Activated T-cell treated with anti-CD3 and anti-CD28 coated beads, Interleukin-2, amount 50 U/mL, for 48 hours (primary cell): Measurements from ENCODE around the gene ZDHHC11.
"Not testable (repeated sequence)": the region's sequence is repeated elsewhere in the genome, so short reads cannot be mapped to it uniquely, and the experiment has no call there.

Experiments used
- DNase-seq, 2 experiments: peaks; one replicate each; pipeline ENCODE4 v3.0.0-alpha.2; 2020

ZDHHC11 gene

DNA sequence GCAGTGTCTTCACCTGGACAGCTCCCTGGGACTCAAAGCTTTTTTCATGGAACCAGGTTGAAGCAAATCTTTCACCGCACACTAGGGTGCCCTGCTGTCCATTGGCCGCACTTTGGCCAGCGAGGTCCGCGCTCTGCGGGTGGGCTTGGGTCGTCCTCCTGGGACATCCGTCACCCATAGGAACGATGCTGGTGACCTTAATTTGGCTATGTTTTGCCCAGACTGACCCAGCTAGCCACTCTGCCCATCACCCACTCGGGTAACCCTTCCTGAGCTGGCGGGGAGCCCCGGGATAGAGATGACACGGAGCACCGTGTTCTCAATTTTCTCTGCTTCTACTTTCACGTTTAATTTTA is 92.1 kb downstream of the ZDHHC11 start:
- no peak for DNase-seq

DNA sequence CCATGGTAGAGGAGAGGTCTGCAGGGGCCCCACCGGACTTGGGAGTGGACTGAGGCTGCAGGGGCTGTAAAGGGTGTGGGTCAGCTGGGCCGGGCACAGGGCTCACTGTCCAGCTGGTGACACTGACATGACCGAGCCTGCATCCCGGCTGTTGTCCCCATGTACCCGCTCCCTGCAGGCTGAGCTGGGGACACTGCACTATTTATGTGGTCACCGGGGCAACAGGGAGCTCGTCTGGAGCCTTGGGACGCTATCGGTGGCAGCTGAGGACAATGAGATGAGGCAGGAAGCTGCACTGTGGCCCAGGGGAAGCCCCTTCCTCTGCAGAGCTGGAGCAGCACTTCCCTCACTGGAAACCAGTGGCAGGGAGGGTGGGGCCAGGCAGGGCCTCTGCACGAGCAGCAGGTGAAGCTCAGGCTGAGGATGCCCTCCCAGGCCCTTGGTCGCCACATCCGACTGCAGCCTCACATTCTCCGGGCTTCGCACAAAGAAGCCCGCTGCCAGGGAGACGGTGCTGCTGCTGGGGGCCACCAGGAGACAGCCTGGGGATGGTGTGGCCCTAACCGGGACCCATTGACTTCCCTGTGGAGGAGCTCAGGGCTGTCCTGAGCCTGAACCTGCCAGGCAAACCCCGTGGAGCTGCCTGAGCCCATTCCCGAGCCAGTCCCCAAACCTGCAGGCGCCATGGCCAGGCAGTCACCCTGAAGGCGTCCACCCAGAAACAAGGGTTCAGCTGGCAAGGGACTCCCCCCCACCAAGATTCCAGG is 92.7 kb downstream of the ZDHHC11 start:
- DNase-seq, result peak; percentile 24 to 31

GRCh38 chr5:757346-757930 is 93.3 kb downstream of the ZDHHC11 start:
- DNase-seq, result peak; percentile 19

DNA sequence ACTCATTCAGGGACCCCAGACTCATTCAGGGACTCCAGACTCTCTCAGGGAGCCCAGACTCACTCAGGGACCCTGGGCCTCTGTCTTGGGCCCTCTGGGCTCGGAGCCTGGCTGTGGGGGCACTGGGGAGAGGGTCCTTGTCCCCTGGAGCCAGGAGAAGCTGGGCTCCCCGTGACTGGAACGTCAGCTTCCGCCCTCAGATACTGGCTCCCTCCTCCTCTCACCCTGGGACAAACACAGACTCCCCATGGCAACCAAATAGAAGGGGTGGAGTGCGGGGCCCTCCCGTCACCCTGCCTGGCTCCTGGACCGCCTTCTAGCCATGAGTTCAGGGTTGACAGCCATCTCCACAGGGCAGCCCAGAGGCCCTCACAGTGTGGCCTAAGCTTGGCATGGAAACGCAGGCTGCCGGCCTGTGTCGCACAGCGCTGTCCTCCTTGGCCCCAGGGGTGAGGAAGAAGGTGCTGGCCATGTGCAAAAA is 93.9 kb downstream of the ZDHHC11 start:
- DNase-seq, result peak in 1 of 2 experiments; percentile 17

GRCh38 chr5:756171-756570 is 94.6 kb downstream of the ZDHHC11 start:
- peak; percentile 16 for DNase-seq

- DNase-seq, result peak; percentile 36 to 47
Observed at GRCh38 chr5:754143-754632, 96.6 kb downstream of the ZDHHC11 start.

DNA sequence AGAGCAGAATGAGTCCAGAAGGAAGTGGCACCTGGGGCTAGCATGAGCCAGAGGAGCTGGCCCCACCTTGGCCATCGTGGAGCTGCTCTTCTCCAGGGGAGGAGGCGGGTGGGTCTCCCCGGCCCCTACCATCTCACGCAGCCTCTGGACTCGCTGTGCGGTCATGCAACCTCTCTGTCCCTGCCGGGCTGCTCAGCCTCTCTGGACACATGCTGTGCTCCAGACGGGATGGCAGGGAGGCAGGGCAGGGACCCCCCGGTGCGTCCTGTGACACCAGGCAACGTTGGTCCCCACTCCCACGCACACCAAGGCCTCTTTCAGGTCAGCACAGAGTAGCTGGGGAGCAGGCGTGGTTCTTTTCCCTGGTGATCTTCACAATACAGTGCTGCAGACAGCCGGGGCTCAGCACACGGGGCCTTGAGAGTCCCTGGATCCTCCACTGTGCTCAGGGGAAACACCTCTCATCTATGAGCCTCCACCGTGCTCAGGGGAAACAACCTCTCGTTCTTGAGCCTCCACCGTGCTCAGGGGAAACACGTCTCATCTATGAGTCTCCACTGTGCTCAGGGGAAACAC is 97.1 kb downstream of the ZDHHC11 start:
- peak; percentile 11 to 13 for DNase-seq

GRCh38 chr5:752532-753115 is 98.2 kb downstream of the ZDHHC11 start:
- peak; percentile 4 to 13 for DNase-seq

- DNase-seq, result peak; percentile 6 to 8
Observed at GRCh38 chr5:751992-752391, 98.8 kb downstream of the ZDHHC11 start.

DNA sequence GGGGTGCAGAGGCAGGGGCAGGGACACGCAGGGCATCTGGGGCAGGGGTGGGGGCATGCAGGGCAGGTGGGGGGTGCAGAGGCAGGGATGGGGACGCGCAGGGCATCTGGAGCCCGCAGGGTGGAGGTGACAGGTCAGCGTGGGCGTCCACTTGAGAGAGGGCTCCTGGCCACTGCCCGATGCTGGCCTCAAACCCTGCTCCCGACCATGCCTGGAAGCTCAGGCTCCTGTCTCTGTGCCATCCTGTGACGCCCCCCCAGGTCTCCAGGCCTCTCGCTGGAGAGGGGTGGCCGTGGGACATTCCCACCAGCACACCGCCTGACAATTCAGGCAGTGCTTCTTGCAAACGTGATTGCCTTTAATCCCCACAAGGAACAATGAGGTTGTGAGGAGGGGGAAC is 99.3 kb downstream of the ZDHHC11 start:
- DNase-seq, result peak; percentile 5 to 7

GRCh38 chr5:750226-750625 is 100.6 kb downstream of the ZDHHC11 start:
- DNase-seq, result peak; percentile 11 to 14

DNA sequence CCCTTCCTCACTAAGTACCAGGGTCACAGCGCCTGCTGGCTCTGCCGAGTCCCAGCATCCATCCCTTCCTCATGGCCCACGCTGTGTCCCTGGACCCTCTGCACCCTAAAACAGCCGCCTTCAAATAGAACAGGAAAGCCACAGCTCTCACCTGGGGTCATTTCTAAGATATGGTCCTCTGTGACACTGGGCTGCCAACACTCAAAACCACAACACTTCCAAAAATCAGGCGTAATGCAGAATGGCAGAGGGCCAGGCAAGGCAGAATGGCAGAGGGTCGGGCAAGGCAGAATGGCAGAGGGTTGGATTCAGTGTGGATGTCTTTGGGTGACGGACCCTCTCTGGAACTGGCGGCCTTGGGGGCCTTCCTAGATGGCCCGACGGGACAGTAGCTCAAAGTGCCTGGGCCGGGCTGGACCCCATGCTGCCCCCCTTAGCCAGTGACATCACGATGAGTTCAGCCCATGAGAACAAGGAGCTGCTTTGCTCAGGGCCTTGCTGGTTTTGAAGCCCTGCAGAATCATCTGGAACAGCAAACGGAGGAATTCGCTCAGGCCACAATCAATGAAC is 101.6 kb downstream of the ZDHHC11 start:
- DNase-seq, result peak; percentile 11 to 14

GRCh38 chr5:748011-748980 is 102.5 kb downstream of the ZDHHC11 start:
- peak; percentile 9 to 18 for DNase-seq

DNA sequence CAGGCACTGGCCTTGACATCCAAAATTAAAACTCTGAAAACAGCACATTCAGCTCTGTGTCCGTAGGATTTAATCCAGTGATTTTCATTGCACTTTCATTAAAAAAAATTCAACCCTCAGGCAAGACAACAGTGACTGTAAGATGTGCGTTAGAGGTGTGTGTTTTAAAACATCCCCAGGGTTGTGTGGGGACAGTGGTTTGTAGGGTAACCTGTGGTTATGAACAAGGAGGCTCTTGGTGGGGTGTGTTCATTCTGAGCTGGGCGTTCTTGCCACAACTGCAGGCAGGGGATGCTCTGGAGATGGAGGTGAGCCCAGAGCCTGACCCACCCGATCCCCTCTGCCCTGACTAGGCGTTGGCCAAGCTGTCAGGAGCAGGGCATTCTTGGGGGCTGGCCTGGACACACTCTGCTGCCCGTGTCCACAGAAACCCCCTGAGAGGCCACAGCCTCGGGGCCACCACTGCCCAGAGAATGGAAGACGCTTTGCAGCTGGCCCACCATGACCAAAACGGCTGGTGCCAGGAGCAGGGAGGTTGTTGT is 103.4 kb downstream of the ZDHHC11 start:
- not testable (repeated sequence) for DNase-seq

DNA sequence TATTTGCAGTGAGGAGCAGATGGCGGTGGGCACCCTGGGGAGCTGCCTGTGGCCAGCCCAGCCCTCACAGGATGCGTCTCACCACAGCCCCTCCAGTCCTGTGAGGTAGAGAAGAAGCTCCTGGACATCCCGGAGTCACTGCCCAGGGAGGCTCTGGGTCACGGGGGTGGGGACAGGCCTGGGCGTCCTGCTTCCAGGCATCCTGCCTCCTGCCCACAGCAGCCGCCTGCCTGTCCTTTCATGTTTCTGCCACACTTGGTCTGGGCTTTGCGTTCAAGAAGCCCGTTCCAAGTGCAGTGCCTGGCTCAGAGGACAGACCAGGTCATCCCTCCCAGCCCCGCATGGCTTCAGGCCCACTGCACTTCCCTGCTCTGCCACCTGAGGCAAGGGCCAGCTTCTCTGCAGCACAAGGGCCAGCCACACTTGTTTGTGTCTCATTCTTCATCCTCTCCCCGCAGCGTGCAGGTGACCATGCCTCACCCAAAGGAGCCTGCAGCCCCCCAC is 104.5 kb downstream of the ZDHHC11 start:
- no peak for DNase-seq
